Right lobe of liver (tissue), 6 donors: ENCODE results near the gene C2orf92. TPM values are rescaled to one million over a fixed set of nuclear protein-coding genes. Genes with fewer than 3 reads are reported as not detected.
A peak's percentile ranks its signal among the peaks of the same experiment; 100 is the strongest.

ENCODE experiments used
- ATAC-seq, 4 donors: fragments of 200-7000 bp; cut with Tn5 transposase; one replicate each; pipeline ENCODE4 v1.9.1; 2020; ENCODE audit warnings: mild to moderate bottlenecking in 4 of 4, moderate library complexity in 4 of 4
- DNase-seq, 3 donors: peaks; one replicate each; pipeline ENCODE4 v3.0.0-alpha.2; 2020
- H3K27ac ChIP-seq, 3 donors: fragments of 200-600 bp; one replicate each; pipeline ENCODE4 v1.8.0; 2022
- H3K27me3 ChIP-seq, 2 donors: fragments of 200-600 bp; one replicate each; pipeline ENCODE4 v1.8.0; 2022
- H3K36me3 ChIP-seq, 4 donors: fragments of 200-600 bp; sonication (generic) in 1 of 4; one replicate each; pipeline versions ENCODE4 v1.5.1 to v1.8.0; 2017 to 2022; ENCODE audit warnings: control low read depth in 1 of 4
- H3K4me1 ChIP-seq, 4 donors: fragments of 200-600 bp; sonication (generic) in 1 of 4; one replicate each; pipeline versions ENCODE4 v1.5.1 to v1.8.0; 2017 to 2022; ENCODE audit warnings: control low read depth in 1 of 4
- H3K4me3 ChIP-seq, 3 donors: fragments of 200-600 bp; one replicate each; pipeline ENCODE4 v1.8.0; 2022
- H3K9me3 ChIP-seq, 4 donors: fragments of 200-600 bp; sonication (generic) in 1 of 4; one replicate each; pipeline versions ENCODE4 v1.5.1 to v1.8.0; 2017 to 2022; ENCODE audit warnings: control low read depth in 1 of 4
- CTCF ChIP-seq, 4 donors: fragments of 200-600 bp in 3 of 4; fragments of 450-650 bp in 1 of 4; IDR thresholded peaks; one replicate each; pipeline versions ENCODE4 v1.5.1 to v1.8.0; 2016 to 2022; ENCODE audit warnings: antibody characterized with exemption in 4 of 4, mild to moderate bottlenecking in 2 of 4
- POLR2A ChIP-seq: fragments of 450-650 bp; IDR thresholded peaks from one replicate; pipeline ENCODE4 v1.6.1; 2017; ENCODE audit warnings: antibody characterized with exemption, mild to moderate bottlenecking
- WGBS: methylation state at CpG from one replicate; pipeline ENCODE4 v1.1.6; 2018; ENCODE audit warnings: low coverage, low lambda C conversion rate; ENCODE audit not compliant: insufficient coverage; ENCODE audit errors: missing lambda C conversion rate; 5-methylcytosine and 5-hydroxymethylcytosine counted together
- intact Hi-C, 2 donors: fragments of 100-400 bp; cut with DNase I; formaldehyde crosslinking; loops; one replicate each; pipeline versions ENCODE4 v1.11.2 to v1.14.1; 2022
- total RNA-seq, 6 experiments: library from RNA; depleted of rRNA in 2 of 6; stranded (reverse); fragments of >200 nt in 2 of 6; fragmentation: NEBNext Ultra II Directional in 3 of 6; extraction: Animal tissue kit (Norgen Biotek cat#: 25700) in 3 of 6; gene quantifications; one replicate each; pipeline versions ENCODE4 v1.1.0 to v1.2.4, GENCODE V29; 2016 to 2023
- donor health status: DM: no; HTN: yes; CAD: no.
- donor health status: DM: no; HTN: no; CAD: no.
- donor health status: DM: no; HTN: no; CAD: no.
- donor health status: DM: no; HTN: yes; CAD: no.
- donor health status: DM: no; HTN: yes; CAD: no.

The C2orf92 gene
- total RNA-seq, 6 experiments from 2014 or later, result 2.0 to 12.8 (median 4.4) TPM

GRCh38 chr2:97720746-97721145 is 51.2 kb downstream of the C2orf92 start:
- ATAC-seq (no peak), DNase-seq (no peak)
- H3K36me3 ChIP-seq, result no peaks in the 10 kb centered on the region
- intact Hi-C loops, result loop anchor here in 1 of 2 donors (5.0 kb wide), 1 partner anchor 762 kb away; no protein-coding TSS in a partner anchor
- TF ChIP-seq CTCF (IDR thresholded peaks at IDR 0.05) (no peak), POLR2A (no peak)
- no peak overlapping the region for H3K27ac ChIP-seq
- H3K9me3 ChIP-seq, result no peaks in the 10 kb centered on the region
- no peaks in the 10 kb centered on the region for H3K27me3 ChIP-seq
- no peak overlapping the region for H3K4me3 ChIP-seq
- WGBS, result 57% methylated on average over 1 of the region's 2 CpGs
- H3K4me1 ChIP-seq, result no peaks in the 10 kb centered on the region

- ATAC-seq (no peak), DNase-seq (peak in 1 of 3 donors; percentile 3)
- Histone ChIP-seq H3K27ac (no peak overlapping the region), H3K4me1 (no peaks in the 10 kb centered on the region), H3K27me3 (no peaks in the 10 kb centered on the region), H3K9me3 (no peaks in the 10 kb centered on the region), H3K36me3 (no peaks in the 10 kb centered on the region), H3K4me3 (no peak overlapping the region)
- TF ChIP-seq POLR2A (no peak), CTCF (IDR thresholded peaks at IDR 0.05) (no peak)
- intact Hi-C loops, result loop anchor here in 1 of 2 donors (5.0 kb wide), 1 partner anchor 760 kb away; no protein-coding TSS in a partner anchor
- 94% methylated on average over 5 of the region's 6 CpGs for WGBS
Observed at GRCh38 chr2:97722227-97722626, 52.7 kb downstream of the C2orf92 start.

- 82% methylated on average over 23 of the region's 37 CpGs for WGBS
- intact Hi-C loops, result loop anchor here in 1 of 2 donors (5.0 kb wide), 1 partner anchor 759 kb away; no protein-coding TSS in a partner anchor
- Histone ChIP-seq H3K36me3 (no peaks in the 10 kb centered on the region), H3K4me1 (no peaks in the 10 kb centered on the region), H3K4me3 (no peak overlapping the region), H3K9me3 (no peaks in the 10 kb centered on the region), H3K27ac (no peak overlapping the region), H3K27me3 (no peaks in the 10 kb centered on the region)
- no peak for ATAC-seq
- DNase-seq, result peak in 1 of 3 donors; percentile 43
- no peak for TF ChIP-seq CTCF (IDR thresholded peaks at IDR 0.05)
- TF ChIP-seq POLR2A, result no peak
Observed at GRCh38 chr2:97723156-97724072, 53.9 kb downstream of the C2orf92 start.

GRCh38 chr2:97724073-97724410 is 54.5 kb downstream of the C2orf92 start:
- Histone ChIP-seq H3K4me3 (no peak overlapping the region), H3K27me3 (no peaks in the 10 kb centered on the region), H3K27ac (no peak overlapping the region), H3K4me1 (no peaks in the 10 kb centered on the region), H3K36me3 (no peaks in the 10 kb centered on the region), H3K9me3 (no peaks in the 10 kb centered on the region)
- no peak for TF ChIP-seq CTCF (IDR thresholded peaks at IDR 0.05)
- TF ChIP-seq POLR2A, result no peak
- ATAC-seq, result no peak
- intact Hi-C loops, result loop anchor here in 1 of 2 donors (5.0 kb wide), 1 partner anchor 758 kb away; no protein-coding TSS in a partner anchor
- 68% methylated on average over 5 of the region's 41 CpGs for WGBS
- DNase-seq, result peak in 1 of 3 donors; percentile 34
